GM12872 (cell line): Measurements from ENCODE around the gene TIPARP.

ENCODE experiments used
- CTCF ChIP-seq: IDR thresholded peaks from 3 replicates; pipeline ENCODE4 v1.5.1; 2011; ENCODE audit warnings: low read depth, mild to moderate bottlenecking, low read length, moderate library complexity; ENCODE audit not compliant: insufficient read depth

TIPARP gene

GRCh38 chr3:156680243-156680914, 6.0 kb downstream of the TIPARP start:
- TF ChIP-seq CTCF: no peak

- no peak for TF ChIP-seq CTCF
These were observed 6.6 kb downstream of the TIPARP start for GRCh38 chr3:156681002-156681401.

GRCh38 chr3:156682501-156682900, 8.1 kb downstream of the TIPARP start:
- TF ChIP-seq CTCF: no peak

- no peak for TF ChIP-seq CTCF
These were observed 8.6 kb downstream of the TIPARP start for GRCh38 chr3:156682963-156683362.

GRCh38 chr3:156685198-156685597, 10.8 kb downstream of the TIPARP start:
- TF ChIP-seq CTCF: no peak

- no peak for TF ChIP-seq CTCF
These were observed 11.4 kb downstream of the TIPARP start for GRCh38 chr3:156685752-156686151.

- no peak for TF ChIP-seq CTCF
These were observed 12.6 kb downstream of the TIPARP start for GRCh38 chr3:156687023-156687422.
